Neural cell (in vitro differentiated cells): ENCODE results near the gene HDDC3.

Source experiments
- EP300 ChIP-seq: fragments of 450-650 bp; conservative IDR thresholded peaks from 2 replicates; pipeline ENCODE4 v1.6.1; 2014; ENCODE audit warnings: antibody characterized with exemption, mild to moderate bottlenecking, moderate library complexity; ENCODE audit not compliant: poor library complexity, severe bottlenecking
- EZH2 ChIP-seq: fragments of 200-600, 300-800 bp; shearing (Covaris generic), sonication (generic); IDR thresholded peaks from 2 replicates; pipeline ENCODE4 v1.6.1; 2014; ENCODE audit warnings: antibody characterized with exemption, low read length, borderline replicate concordance, mild to moderate bottlenecking; ENCODE audit not compliant: insufficient read depth, poor library complexity, severe bottlenecking
- MXI1 ChIP-seq: fragments of 450-650 bp; conservative IDR thresholded peaks from 2 replicates; pipeline ENCODE4 v1.6.1; 2014; ENCODE audit warnings: antibody characterized with exemption, mild to moderate bottlenecking; ENCODE audit not compliant: poor library complexity, severe bottlenecking
- POLR2AphosphoS5 ChIP-seq: IDR thresholded peaks from 2 replicates; pipeline ENCODE4 v1.6.1; 2012
- RAD21 ChIP-seq: fragments of 450-650 bp; conservative IDR thresholded peaks from 2 replicates; pipeline ENCODE4 v1.6.1; 2014; ENCODE audit warnings: antibody characterized with exemption, mild to moderate bottlenecking, moderate library complexity
- SMC3 ChIP-seq: fragments of 450-650 bp; conservative IDR thresholded peaks from 2 replicates; pipeline ENCODE4 v1.6.1; 2014; ENCODE audit warnings: antibody characterized with exemption, mild to moderate bottlenecking, moderate library complexity; ENCODE audit not compliant: poor library complexity
- TF ChIP-seq, protein P1 (sequence below): fragments of 450-650 bp; IDR thresholded peaks from 2 replicates; pipeline ENCODE4 v1.5.1; 2014; ENCODE audit warnings: antibody characterized with exemption, mild to moderate bottlenecking, moderate library complexity; ENCODE audit not compliant: poor library complexity, severe bottlenecking
- TF ChIP-seq, protein P2 (sequence below): IDR thresholded peaks from 2 replicates; pipeline ENCODE4 v1.6.1; 2012; ENCODE audit warnings: borderline replicate concordance

DNA sequence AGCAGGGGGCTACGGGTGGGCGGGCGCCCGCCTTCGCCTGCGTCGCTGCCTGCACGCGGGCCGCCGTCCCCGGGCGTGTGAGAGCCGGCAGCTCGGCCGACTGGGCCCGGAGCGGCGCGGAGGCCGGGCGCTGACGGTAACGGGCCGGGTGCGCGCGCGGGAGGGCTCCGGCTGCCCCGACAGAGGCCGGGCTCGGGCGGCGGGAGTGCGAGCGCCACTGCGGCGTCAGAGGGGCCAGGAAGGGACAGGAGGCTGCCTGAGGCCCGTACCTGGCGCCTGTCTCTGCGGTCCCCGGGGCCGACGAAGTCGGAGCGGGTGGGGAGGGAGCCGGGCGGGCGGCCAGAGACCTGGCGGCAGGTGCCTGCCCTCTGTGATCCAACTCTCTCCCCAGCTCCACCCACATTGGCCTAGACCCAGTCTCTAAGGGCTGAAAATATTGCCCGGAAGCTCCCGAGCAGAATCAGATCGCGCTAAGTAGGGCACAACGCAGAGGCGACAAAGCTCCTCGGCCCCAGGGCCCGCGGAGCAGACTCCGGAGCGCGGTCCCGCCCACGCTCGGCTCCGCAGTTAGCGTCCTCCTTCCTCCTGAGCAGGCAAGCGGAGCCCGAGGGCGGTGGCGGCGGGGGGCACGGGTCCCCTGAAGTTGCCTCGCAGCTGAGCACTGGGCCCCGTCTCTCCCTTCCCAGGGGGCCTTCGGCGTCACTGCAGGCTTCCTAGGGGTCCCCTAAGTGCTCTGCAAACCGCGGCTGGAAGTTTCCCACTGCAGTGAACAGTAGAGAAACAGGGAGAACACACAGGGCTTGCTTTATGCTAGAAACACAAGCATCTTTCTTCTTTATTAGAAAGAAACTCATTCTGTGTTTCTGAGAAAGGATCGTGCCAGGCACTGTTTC, 29.3 kb downstream of the HDDC3 start, which contains the start of gene MAN2A2:
- no peak for TF ChIP-seq SMC3
- TF ChIP-seq EP300, result no peak
- TF ChIP-seq, protein P1, sequence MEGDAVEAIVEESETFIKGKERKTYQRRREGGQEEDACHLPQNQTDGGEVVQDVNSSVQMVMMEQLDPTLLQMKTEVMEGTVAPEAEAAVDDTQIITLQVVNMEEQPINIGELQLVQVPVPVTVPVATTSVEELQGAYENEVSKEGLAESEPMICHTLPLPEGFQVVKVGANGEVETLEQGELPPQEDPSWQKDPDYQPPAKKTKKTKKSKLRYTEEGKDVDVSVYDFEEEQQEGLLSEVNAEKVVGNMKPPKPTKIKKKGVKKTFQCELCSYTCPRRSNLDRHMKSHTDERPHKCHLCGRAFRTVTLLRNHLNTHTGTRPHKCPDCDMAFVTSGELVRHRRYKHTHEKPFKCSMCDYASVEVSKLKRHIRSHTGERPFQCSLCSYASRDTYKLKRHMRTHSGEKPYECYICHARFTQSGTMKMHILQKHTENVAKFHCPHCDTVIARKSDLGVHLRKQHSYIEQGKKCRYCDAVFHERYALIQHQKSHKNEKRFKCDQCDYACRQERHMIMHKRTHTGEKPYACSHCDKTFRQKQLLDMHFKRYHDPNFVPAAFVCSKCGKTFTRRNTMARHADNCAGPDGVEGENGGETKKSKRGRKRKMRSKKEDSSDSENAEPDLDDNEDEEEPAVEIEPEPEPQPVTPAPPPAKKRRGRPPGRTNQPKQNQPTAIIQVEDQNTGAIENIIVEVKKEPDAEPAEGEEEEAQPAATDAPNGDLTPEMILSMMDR, result no peak
- no peak for TF ChIP-seq EZH2
- no peak for TF ChIP-seq RAD21
- TF ChIP-seq, protein P2, sequence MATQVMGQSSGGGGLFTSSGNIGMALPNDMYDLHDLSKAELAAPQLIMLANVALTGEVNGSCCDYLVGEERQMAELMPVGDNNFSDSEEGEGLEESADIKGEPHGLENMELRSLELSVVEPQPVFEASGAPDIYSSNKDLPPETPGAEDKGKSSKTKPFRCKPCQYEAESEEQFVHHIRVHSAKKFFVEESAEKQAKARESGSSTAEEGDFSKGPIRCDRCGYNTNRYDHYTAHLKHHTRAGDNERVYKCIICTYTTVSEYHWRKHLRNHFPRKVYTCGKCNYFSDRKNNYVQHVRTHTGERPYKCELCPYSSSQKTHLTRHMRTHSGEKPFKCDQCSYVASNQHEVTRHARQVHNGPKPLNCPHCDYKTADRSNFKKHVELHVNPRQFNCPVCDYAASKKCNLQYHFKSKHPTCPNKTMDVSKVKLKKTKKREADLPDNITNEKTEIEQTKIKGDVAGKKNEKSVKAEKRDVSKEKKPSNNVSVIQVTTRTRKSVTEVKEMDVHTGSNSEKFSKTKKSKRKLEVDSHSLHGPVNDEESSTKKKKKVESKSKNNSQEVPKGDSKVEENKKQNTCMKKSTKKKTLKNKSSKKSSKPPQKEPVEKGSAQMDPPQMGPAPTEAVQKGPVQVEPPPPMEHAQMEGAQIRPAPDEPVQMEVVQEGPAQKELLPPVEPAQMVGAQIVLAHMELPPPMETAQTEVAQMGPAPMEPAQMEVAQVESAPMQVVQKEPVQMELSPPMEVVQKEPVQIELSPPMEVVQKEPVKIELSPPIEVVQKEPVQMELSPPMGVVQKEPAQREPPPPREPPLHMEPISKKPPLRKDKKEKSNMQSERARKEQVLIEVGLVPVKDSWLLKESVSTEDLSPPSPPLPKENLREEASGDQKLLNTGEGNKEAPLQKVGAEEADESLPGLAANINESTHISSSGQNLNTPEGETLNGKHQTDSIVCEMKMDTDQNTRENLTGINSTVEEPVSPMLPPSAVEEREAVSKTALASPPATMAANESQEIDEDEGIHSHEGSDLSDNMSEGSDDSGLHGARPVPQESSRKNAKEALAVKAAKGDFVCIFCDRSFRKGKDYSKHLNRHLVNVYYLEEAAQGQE, result peak; percentile 39
- no peak for TF ChIP-seq POLR2AphosphoS5
- TF ChIP-seq MXI1, result peak; percentile 33
